ELR (cell line): ENCODE measurements around the gene POFUT2.
A peak's percentile ranks its signal among the peaks of the same experiment; 100 is the strongest.
"Not testable (repeated sequence)": the region's sequence is repeated elsewhere in the genome, so short reads cannot be mapped to it uniquely, and the experiment has no call there.

ENCODE experiments used
- DNase-seq: peaks from one replicate; pipeline ENCODE4 v3.0.0-alpha.2; 2015; ENCODE audit warnings: low read depth

POFUT2 gene

DNA sequence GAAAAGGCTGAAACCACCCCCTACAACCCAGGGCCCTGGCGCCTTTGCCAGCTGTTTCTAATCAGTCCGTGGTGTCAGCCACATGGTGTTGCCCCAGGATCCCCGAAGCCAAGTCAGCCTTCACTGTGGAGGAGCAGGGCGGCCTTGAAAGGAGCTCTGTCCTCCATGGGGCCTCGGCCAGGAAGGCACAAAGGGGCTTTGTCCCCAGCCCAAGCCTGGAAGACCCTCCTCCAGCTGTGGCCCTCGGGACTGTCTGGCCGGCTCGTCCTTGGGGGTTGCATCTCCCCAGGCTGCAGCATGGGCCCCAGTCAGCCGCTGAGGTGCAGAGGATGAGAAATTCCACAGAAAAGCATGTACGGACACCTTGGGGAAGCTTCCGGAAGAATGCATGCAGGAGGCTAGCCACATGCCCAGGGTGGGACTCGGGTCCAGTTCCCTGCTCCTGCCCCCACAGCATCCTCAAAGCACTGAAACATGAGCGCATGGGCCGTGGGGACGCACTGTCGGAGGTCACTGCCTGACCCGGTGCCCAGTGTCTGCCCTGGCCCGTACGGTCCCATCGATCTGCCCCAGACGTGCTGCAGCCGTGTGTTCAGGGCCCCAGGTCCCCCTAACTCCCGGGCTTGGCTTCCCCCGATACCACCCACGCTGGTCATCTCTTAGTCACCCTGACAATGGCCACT is 38.6 kb upstream of the POFUT2 start:
- no peak for DNase-seq

DNA sequence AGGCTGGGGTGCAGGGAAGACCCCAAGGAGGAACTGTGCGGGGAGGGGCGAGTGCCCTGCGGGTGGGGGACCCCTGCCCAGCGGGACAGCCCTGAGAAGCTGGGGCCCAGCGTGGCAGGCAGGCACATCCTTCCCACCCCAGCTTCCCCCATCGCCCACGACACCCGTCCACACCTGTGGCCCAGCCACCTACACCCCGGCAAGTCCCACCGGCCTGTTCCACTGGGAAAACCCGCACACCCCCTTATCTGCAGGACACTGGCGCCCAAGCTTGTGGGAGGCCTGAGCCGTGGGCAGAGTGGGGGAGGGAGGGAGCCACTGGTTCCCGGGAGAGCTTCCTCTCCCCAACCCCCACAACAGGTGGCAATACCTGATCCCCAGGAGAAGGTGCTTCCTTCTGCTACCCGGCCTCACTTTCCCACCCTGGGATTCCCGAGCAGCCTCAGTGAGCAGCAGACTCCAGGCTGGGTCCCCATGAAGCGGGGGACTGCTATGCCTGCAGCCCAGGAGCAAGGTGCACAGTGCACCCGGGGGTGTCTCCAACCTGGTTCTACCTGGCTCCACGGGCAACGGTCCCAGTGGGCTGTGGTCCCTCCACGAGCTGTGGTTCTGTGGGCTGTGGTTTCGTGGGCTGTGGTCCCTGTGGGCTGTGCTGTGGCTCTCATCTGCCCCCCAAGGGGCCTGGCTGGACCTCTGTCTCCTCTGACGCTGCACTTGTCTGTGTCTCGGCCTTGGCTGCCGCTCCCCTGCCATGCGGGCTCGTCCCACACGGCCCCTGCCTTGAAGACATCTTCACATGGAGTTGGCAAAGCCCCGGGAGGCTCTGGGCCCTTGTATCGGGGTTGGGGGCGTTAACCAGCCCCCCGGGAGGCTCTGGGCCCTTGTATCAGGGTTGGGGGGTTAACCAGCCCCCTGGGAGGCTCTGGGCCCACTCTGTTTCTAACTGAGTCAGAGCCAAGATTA is 37.8 kb upstream of the POFUT2 start:
- DNase-seq = no peak

GRCh38 chr21:45324489-45325205 is 37.0 kb upstream of the POFUT2 start:
- DNase-seq = peak; percentile 49

DNA sequence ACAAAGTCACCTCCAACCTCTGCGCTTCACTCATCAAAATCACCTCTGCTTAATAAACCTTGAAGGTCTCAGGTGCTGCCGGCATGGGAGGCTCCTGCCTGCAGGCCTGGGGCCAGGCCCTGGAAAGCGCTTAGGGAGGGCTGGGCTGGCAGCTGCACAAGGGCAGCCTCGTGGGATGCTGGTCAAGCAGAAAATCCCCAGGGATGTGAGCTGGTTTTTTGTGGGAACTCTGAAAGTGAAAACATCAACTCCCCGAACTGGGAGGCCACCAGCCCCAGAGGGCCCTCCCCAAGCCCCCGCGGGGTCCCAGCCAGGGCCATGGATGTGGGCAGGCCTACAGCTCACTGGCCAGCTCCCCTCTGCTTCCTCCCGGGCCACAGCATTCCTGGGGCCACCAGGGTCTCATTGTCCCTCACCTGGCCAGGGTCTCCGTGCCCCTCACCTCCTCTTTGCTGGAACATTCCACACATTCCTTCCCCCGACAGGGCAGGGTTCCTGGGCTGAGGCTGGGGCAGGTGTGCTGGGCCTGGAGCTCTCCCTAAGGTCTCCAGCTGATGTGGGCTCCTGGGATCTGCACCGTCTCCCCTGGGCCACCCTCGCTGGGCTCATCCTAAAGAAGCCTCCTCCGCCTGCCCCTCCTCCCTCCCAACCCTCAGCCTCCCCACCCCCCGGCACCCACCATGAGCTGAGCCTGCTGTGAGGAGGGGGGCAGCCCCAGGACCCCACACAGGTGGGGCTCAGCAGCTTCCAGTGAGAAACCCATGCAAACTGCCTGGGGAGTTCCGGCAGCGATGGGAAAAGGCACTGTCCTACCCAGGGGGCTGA is 36.0 kb upstream of the POFUT2 start:
- no peak for DNase-seq

GRCh38 chr21:45322960-45323461 is 35.3 kb upstream of the POFUT2 start:
- peak; percentile 72 for DNase-seq

- no peak for DNase-seq
Observed at GRCh38 chr21:45322231-45322959, 34.7 kb upstream of the POFUT2 start.

DNA sequence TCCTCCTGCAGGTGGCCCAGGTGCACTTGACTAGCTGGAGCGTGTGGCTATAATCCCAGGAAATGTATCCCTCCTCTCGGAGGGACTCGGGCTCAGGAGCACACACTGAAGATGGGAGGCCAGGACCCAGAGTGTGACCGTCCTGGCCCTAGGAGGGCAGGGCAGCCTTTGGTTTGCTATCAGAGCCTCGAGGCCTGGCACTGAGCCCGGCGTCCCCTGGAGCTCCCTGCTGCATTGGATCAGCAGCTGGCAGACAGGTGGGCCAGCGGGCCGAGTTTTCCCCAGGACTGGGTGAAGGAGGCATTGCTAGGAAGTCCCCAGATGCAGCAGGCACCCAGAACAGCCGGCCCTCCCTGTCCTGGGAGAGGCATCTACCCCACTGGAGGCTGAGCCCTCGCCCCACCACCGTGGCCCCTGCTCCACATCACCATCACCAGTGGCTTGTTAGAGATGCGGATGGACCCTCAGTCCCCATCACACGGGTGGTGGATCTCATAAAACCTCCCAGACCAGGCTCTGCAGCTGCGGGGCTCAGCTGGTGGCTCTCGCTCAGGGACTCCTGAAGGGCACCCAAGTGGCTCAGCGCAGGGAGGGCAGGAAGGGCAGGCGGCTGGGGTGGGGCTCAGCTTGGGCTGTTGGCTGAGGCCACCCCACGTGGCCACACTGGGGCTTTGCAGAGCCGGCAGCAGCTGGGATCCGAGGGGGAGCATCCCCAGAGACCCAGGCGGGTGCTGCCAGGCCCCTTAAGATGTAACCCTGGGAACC is 32.7 kb upstream of the POFUT2 start:
- peak; percentile 41 for DNase-seq

- peak; percentile 98 for DNase-seq
Observed at GRCh38 chr21:45319461-45320211, 31.9 kb upstream of the POFUT2 start.

- peak; percentile 97 for DNase-seq
Observed at GRCh38 chr21:45318556-45319404, 31.1 kb upstream of the POFUT2 start.

DNA sequence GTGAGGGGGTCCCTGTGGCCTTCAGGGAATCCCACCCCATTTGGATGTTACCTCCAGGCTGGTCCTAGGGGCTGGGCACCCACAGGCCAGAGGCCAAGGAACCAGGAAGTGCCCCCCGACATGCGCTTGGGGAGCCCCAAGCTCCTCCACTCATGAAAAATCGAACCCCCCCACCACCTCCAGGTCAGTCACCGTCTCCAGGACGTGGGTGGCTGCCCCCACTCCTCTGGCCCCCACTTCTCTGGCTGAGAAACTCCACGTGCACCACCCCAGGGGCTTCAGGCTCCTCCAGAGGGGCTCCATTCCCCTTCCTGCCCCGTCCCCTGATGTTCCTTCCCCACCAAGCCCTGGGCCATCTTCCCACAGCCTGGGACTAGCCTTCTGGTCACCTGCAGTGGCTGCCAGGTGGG is 30.5 kb upstream of the POFUT2 start:
- DNase-seq = no peak

DNA sequence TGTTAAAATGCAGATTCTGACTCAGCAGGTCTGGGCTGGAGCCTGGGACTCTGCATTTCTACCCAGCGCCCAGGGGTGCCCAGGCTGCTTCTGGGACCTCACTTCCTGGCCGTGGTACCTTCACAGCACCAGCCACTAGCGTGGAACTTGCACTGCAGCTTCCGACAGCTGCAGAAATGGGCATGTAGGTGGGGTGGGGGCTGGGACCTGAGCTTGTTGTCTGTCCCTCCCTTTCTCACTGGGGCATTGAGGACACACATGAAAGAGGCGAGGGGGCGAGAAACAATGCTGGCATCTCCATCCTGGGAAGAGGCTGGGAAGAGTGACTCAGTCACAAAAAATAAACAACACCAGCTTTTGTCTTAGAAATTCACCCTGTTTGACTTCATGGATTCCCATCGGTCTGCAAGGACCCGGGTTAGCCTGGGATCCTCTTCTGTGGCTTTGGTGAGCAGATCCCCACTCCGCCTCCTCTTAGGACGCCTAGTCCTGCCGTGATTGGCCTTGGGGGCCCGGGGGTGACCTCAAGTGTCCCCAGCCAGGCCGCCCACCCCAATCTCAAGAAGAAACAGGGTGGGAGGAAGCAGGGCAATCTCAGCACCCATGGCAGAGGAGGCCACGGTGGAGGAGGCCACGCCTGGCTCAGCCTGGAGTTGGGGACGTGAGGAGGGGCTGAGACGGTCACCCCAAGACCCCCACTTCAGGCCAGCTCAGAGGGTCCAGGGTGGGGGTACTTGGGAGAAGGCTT is 29.9 kb upstream of the POFUT2 start:
- peak; percentile 89 for DNase-seq

GRCh38 chr21:45316871-45317397 is 29.2 kb upstream of the POFUT2 start:
- no peak for DNase-seq

DNA sequence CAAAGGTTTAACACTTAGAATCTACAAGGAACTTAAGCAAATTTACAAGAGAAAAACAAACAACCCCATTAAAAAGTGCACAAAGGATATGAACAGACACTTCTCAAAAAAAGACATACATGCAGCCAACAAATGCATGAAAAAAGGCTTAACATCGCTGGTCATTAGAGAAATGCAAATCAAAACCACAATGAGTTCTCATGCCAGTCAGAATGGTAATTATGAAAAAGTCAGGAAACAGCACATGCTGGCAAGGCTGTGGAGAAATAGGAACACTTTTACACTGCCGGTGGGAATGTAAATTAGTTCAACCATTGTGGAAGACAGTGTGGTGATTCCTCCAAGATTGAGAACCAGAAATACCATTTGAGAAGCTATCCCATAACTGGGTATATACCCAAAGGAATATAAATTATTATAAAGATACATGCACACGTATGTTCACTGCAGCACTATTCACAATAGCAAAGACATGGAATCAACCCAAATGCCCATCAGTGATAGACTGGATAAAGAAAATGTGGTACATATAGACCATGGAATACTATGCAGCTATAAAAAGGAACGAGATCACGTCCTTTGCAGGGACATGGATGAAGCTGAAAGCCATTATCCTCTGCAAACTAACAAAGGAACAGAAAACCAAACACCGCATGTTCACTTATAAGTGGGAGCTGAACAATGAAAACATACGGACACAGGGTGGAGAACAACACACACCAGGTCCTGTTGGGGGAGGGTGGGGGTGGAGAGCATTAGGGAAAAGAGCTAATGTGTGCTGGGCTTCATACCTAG is 28.2 kb upstream of the POFUT2 start:
- DNase-seq = not testable (repeated sequence)

GRCh38 chr21:45313682-45314081 is 26.0 kb upstream of the POFUT2 start:
- no peak for DNase-seq

- no peak for DNase-seq
Observed at GRCh38 chr21:45313015-45313414, 25.3 kb upstream of the POFUT2 start.

GRCh38 chr21:45312296-45312695 is 24.6 kb upstream of the POFUT2 start:
- DNase-seq = no peak
